Right lobe of liver (tissue), 6 donors: ENCODE measurements around the gene CCR5AS.
A peak's percentile ranks its signal among the peaks of the same experiment; 100 is the strongest.

Experiments
- ATAC-seq, 4 donors: fragments of 200-7000 bp; cut with Tn5 transposase; one replicate each; pipeline ENCODE4 v1.9.1; 2020; ENCODE audit warnings: mild to moderate bottlenecking in 4 of 4, moderate library complexity in 4 of 4
- DNase-seq, 3 donors: peaks; one replicate each; pipeline ENCODE4 v3.0.0-alpha.2; 2020
- H3K27ac ChIP-seq, 3 donors: fragments of 200-600 bp; one replicate each; pipeline ENCODE4 v1.8.0; 2022
- H3K27me3 ChIP-seq, 2 donors: fragments of 200-600 bp; one replicate each; pipeline ENCODE4 v1.8.0; 2022
- H3K36me3 ChIP-seq, 4 donors: fragments of 200-600 bp; sonication (generic) in 1 of 4; one replicate each; pipeline versions ENCODE4 v1.5.1 to v1.8.0; 2017 to 2022; ENCODE audit warnings: control low read depth in 1 of 4
- H3K4me1 ChIP-seq, 4 donors: fragments of 200-600 bp; sonication (generic) in 1 of 4; one replicate each; pipeline versions ENCODE4 v1.5.1 to v1.8.0; 2017 to 2022; ENCODE audit warnings: control low read depth in 1 of 4
- H3K4me3 ChIP-seq, 3 donors: fragments of 200-600 bp; one replicate each; pipeline ENCODE4 v1.8.0; 2022
- H3K9me3 ChIP-seq, 4 donors: fragments of 200-600 bp; sonication (generic) in 1 of 4; one replicate each; pipeline versions ENCODE4 v1.5.1 to v1.8.0; 2017 to 2022; ENCODE audit warnings: control low read depth in 1 of 4
- POLR2A ChIP-seq: fragments of 450-650 bp; IDR thresholded peaks from one replicate; pipeline ENCODE4 v1.6.1; 2017; ENCODE audit warnings: antibody characterized with exemption, mild to moderate bottlenecking
- whole genome bisulfite sequencing: methylation state at CpG from one replicate; pipeline ENCODE4 v1.1.6; 2018; ENCODE audit warnings: low coverage, low lambda C conversion rate; ENCODE audit not compliant: insufficient coverage; ENCODE audit errors: missing lambda C conversion rate; 5-methylcytosine and 5-hydroxymethylcytosine counted together
- intact Hi-C, 2 donors: fragments of 100-400 bp; cut with DNase I; formaldehyde crosslinking; loops; one replicate each; pipeline versions ENCODE4 v1.11.2 to v1.14.1; 2022
- TF ChIP-seq, protein P1 (sequence below), 4 donors: fragments of 200-600 bp in 3 of 4; fragments of 450-650 bp in 1 of 4; IDR thresholded peaks; one replicate each; pipeline versions ENCODE4 v1.5.1 to v1.8.0; 2016 to 2022; ENCODE audit warnings: antibody characterized with exemption in 4 of 4, mild to moderate bottlenecking in 2 of 4
- donor health status: DM: no; HTN: yes; CAD: no.
- donor health status: DM: no; HTN: no; CAD: no.
- donor health status: DM: no; HTN: no; CAD: no.
- donor health status: DM: no; HTN: yes; CAD: no.
- donor health status: DM: no; HTN: yes; CAD: no.

The CCR5AS gene

DNA sequence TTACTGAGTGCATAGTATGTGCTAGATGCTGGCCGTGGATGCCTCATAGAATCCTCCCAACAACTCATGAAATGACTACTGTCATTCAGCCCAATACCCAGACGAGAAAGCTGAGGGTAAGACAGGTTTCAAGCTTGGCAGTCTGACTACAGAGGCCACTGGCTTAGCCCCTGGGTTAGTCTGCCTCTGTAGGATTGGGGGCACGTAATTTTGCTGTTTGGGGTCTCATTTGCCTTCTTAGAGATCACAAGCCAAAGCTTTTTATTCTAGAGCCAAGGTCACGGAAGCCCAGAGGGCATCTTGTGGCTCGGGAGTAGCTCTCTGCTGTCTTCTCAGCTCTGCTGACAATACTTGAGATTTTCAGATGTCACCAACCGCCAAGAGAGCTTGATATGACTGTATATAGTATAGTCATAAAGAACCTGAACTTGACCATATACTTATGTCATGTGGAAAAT lies 37.2 kb downstream of the CCR5AS start:
- 35% methylated on average over 4 of the region's 6 CpGs for WGBS
- no peak for DNase-seq
- Histone ChIP-seq H3K27ac (no peak overlapping the region), H3K4me3 (no peak overlapping the region), H3K4me1 (no peaks in the 10 kb centered on the region), H3K27me3 (no peaks in the 10 kb centered on the region), H3K9me3 (no peaks in the 10 kb centered on the region), H3K36me3 (no peaks in the 10 kb centered on the region)
- no peak for ATAC-seq
- intact Hi-C loops, result no loop called here
- no peak for TF ChIP-seq POLR2A
- TF ChIP-seq, protein P1, sequence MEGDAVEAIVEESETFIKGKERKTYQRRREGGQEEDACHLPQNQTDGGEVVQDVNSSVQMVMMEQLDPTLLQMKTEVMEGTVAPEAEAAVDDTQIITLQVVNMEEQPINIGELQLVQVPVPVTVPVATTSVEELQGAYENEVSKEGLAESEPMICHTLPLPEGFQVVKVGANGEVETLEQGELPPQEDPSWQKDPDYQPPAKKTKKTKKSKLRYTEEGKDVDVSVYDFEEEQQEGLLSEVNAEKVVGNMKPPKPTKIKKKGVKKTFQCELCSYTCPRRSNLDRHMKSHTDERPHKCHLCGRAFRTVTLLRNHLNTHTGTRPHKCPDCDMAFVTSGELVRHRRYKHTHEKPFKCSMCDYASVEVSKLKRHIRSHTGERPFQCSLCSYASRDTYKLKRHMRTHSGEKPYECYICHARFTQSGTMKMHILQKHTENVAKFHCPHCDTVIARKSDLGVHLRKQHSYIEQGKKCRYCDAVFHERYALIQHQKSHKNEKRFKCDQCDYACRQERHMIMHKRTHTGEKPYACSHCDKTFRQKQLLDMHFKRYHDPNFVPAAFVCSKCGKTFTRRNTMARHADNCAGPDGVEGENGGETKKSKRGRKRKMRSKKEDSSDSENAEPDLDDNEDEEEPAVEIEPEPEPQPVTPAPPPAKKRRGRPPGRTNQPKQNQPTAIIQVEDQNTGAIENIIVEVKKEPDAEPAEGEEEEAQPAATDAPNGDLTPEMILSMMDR (IDR thresholded peaks at IDR 0.05), result no peak

DNA sequence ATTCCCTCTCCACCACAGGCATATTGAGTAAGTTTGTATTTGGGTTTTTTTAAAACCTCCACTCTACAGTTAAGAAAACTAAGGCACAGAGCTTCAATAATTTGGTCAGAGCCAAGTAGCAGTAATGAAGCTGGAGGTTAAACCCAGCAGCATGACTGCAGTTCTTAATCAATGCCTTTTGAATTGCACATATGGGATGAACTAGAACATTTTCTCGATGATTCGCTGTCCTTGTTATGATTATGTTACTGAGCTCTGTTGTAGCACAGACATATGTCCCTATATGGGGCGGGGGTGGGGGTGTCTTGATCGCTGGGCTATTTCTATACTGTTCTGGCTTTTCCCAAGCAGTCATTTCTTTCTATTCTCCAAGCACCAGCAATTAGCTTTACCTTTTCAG lies 37.7 kb downstream of the CCR5AS start:
- WGBS, result 64% methylated on average over 4 of the region's 4 CpGs
- Histone ChIP-seq H3K27ac (no peak overlapping the region), H3K4me1 (no peaks in the 10 kb centered on the region), H3K27me3 (no peaks in the 10 kb centered on the region), H3K36me3 (no peaks in the 10 kb centered on the region), H3K9me3 (no peaks in the 10 kb centered on the region), H3K4me3 (no peak overlapping the region)
- TF ChIP-seq, protein P1 (IDR thresholded peaks at IDR 0.05), result no peak
- TF ChIP-seq POLR2A, result no peak
- DNase-seq (no peak), ATAC-seq (no peak)
- intact Hi-C loops, result no loop called here

DNA sequence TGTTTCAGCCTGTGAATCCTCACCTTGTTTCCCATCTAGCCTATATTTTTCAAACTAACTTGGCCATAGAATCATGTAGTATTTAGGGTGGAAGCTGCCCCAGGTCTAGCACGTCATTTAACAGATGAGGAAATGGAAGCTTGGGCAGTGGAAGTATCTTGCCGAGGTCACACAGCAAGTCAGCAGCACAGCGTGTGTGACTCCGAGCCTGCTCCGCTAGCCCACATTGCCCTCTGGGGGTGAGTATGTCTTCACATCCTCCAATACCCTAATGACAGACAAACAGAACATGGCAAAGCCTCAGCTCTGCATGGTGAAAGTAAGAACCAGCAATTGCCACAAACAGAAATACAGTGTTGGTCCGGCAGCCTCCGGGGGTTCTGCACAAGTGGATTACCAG lies 38.3 kb downstream of the CCR5AS start:
- H3K4me1 ChIP-seq, result no peaks in the 10 kb centered on the region
- TF ChIP-seq, protein P1 (IDR thresholded peaks at IDR 0.05), result peak in 2 of 4 donors; percentile 7 to 19
- TF ChIP-seq POLR2A, result no peak
- ATAC-seq (peak; percentile 81 to 88 (median 83)), DNase-seq (peak; percentile 53 to 64 (median 58))
- intact Hi-C loops, result no loop called here
- no peak overlapping the region for H3K4me3 ChIP-seq
- H3K27ac ChIP-seq, result no peak overlapping the region
- H3K9me3 ChIP-seq, result no peaks in the 10 kb centered on the region
- WGBS, result 29% methylated on average over 7 of the region's 7 CpGs
- no peaks in the 10 kb centered on the region for H3K36me3 ChIP-seq
- H3K27me3 ChIP-seq, result no peaks in the 10 kb centered on the region

DNA sequence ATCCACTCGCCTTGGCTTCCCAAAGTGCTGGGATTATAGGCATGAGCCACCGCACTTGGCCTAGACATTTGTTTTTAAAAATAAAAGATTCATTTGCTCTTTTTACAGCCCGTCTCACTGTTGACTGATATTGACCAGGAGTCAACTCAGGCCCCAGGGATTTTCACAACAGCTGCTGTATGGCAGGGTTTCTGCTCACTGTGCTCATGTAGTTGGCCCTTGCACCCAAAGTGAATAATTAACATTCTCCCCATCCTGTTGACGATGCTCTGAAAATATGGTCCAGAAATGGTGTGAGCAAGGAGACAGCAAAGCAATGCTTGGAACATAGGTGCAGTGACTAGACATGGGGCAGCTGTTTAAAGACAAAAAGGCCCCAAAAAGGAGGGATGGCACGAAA lies 39.1 kb downstream of the CCR5AS start:
- peak in 2 of 4 donors; percentile 42 to 47 for ATAC-seq
- intact Hi-C loops, result no loop called here
- peak in 1 of 3 donors; percentile 49 for DNase-seq
- Histone ChIP-seq H3K36me3 (no peaks in the 10 kb centered on the region), H3K27me3 (no peaks in the 10 kb centered on the region), H3K27ac (no peak overlapping the region), H3K4me3 (no peak overlapping the region), H3K4me1 (no peaks in the 10 kb centered on the region), H3K9me3 (no peaks in the 10 kb centered on the region)
- 43% methylated on average over 5 of the region's 5 CpGs for WGBS
- TF ChIP-seq POLR2A, result no peak
- TF ChIP-seq, protein P1 (IDR thresholded peaks at IDR 0.05), result no peak
